Endodermal cell (in vitro differentiated cells): Measurements from ENCODE around the gene SND1. TPM values are rescaled to one million over a fixed set of nuclear protein-coding genes. Genes with fewer than 3 reads are reported as not detected.

Experiments
- DNase-seq: peaks from one replicate; pipeline ENCODE4 v3.0.0-alpha.2; 2017
- H3K27ac ChIP-seq: 2 replicates; pipeline ENCODE4 v1.5.1; 2013; ENCODE audit warnings: mild to moderate bottlenecking, low read depth, low read length, moderate library complexity
- H3K27me3 ChIP-seq: 2 replicates; pipeline ENCODE4 v1.6.1; 2013; ENCODE audit warnings: mild to moderate bottlenecking, low read length, moderate library complexity; ENCODE audit not compliant: insufficient read depth, control insufficient read depth, poor library complexity, severe bottlenecking
- H3K36me3 ChIP-seq: 2 replicates; pipeline ENCODE4 v1.7.0; 2013; ENCODE audit warnings: mild to moderate bottlenecking, low read length, moderate library complexity; ENCODE audit not compliant: control insufficient read depth, insufficient read depth
- H3K4me1 ChIP-seq: one replicate; pipeline ENCODE4 v1.7.0; 2013; ENCODE audit warnings: low read length; ENCODE audit not compliant: control insufficient read depth, insufficient read depth
- H3K4me3 ChIP-seq: 2 replicates; pipeline ENCODE4 v1.5.1; 2013; ENCODE audit warnings: mild to moderate bottlenecking, low read length, moderate library complexity
- H3K9ac ChIP-seq: 2 replicates; pipeline ENCODE4 v1.6.1; 2013; ENCODE audit warnings: mild to moderate bottlenecking, low read length, moderate library complexity; ENCODE audit not compliant: poor library complexity, severe bottlenecking; ENCODE audit errors: extremely low read depth
- H3K9me3 ChIP-seq: 2 replicates; pipeline ENCODE4 v1.6.1; 2013; ENCODE audit warnings: mild to moderate bottlenecking, low read length, moderate library complexity; ENCODE audit not compliant: control insufficient read depth
- H3K27ac Mint-ChIP-seq: 2 replicates; pipeline ENCODE4 v1.8.0; 2020; ENCODE audit warnings: mixed read lengths
- H3K27me3 Mint-ChIP-seq: 2 replicates; pipeline ENCODE4 v1.8.0; 2021; ENCODE audit warnings: mild to moderate bottlenecking, mixed read lengths; ENCODE audit not compliant: insufficient read depth
- H3K36me3 Mint-ChIP-seq: 2 replicates; pipeline ENCODE4 v1.8.0; 2020; ENCODE audit warnings: low read depth, mixed read lengths
- H3K4me1 Mint-ChIP-seq: 2 replicates; pipeline ENCODE4 v1.8.0; 2020; ENCODE audit warnings: mixed read lengths
- H3K4me3 Mint-ChIP-seq: 2 replicates; pipeline ENCODE4 v1.8.0; 2020; ENCODE audit warnings: mild to moderate bottlenecking, moderate library complexity, mixed read lengths
- H3K9me3 Mint-ChIP-seq: 2 replicates; pipeline ENCODE4 v1.8.0; 2020; ENCODE audit warnings: mild to moderate bottlenecking, mixed read lengths
- CTCF ChIP-seq: fragments of 200-600 bp; sonication (generic); conservative IDR thresholded peaks from 2 replicates; pipeline ENCODE4 v1.5.0; 2021; ENCODE audit warnings: antibody characterized with exemption, mild to moderate bottlenecking
- WGBS, 2 experiments: methylation state at CpG; one replicate each; pipeline versions ENCODE4 v1.1.5 to v1.1.7; 2013; ENCODE audit warnings: missing lambda C conversion rate in 2 of 2, mixed read lengths in 1 of 2; ENCODE audit not compliant: insufficient coverage in 1 of 2, insufficient read length in 1 of 2; 5-methylcytosine and 5-hydroxymethylcytosine counted together
- total RNA-seq, 2 donors: library from RNA; stranded (reverse); fragmentation: NEBNext Ultra II Directional in 1 of 2; extraction: Animal tissue kit (Norgen Biotek cat#: 25700) in 1 of 2; gene quantifications; 2 replicates in 1 of 2; 3 replicates in 1 of 2; pipeline ENCODE4 v1.2.1, GENCODE V29; 2021

SND1 gene
- total RNA-seq, 2 donors from 2014 or later: 240 to 267 TPM

DNA sequence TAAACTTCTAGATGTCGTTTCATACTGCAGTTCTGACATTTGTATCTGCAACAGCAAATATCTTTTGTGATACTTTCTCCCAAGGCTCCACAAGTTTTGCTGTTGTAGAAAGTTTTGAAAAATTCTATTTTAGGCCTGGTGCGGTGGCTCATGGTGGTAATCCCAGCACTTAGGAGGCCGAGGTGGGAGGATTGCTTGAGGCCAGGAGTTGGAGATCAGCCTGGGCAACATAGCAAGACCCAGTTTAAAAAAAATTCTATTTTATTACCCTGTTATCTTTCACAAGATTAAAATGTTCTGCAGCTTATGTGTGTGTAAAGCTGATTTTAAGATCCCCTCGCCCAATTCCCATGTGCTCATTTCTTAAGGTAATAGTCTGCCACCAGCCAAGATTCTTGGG, 1.4 kb downstream of the SND1 start:
- Mint-ChIP-seq H3K9me3 (no peaks in the 10 kb centered on the region), H3K27me3 (no peaks in the 10 kb centered on the region), H3K4me1 (peaks cover 28% of the 10 kb centered on the region), H3K36me3 (peaks cover 9% of the 10 kb centered on the region), H3K27ac (no peak overlapping the region), H3K4me3 (no peak overlapping the region)
- peaks cover 3% of the 10 kb centered on the region for H3K4me1 ChIP-seq
- no peaks in the 10 kb centered on the region for H3K9me3 ChIP-seq
- peak overlapping the region; percentile 90 for H3K9ac ChIP-seq
- no peak for TF ChIP-seq CTCF
- DNase-seq: no peak
- peak overlapping the region; percentile 95 for H3K4me3 ChIP-seq
- H3K36me3 ChIP-seq: peaks cover 26% of the 10 kb centered on the region
- no peak overlapping the region for H3K27ac ChIP-seq
- WGBS, 2 experiments: 96 to 100% methylated on average over 1 to 4 of the region's 4 CpGs
- H3K27me3 ChIP-seq: no peaks in the 10 kb centered on the region

GRCh38 chr7:127654404-127655394, 2.7 kb downstream of the SND1 start:
- no peak for DNase-seq
- H3K9ac ChIP-seq: no peak overlapping the region
- Mint-ChIP-seq H3K9me3 (no peaks in the 10 kb centered on the region), H3K4me1 (peaks cover 28% of the 10 kb centered on the region), H3K27me3 (no peaks in the 10 kb centered on the region), H3K27ac (no peak overlapping the region), H3K4me3 (no peak overlapping the region), H3K36me3 (peaks cover 17% of the 10 kb centered on the region)
- 85 to 87% methylated on average over 4 to 5 of the region's 5 CpGs for WGBS, 2 experiments
- no peaks in the 10 kb centered on the region for H3K27me3 ChIP-seq
- peak; percentile 36 for TF ChIP-seq CTCF
- H3K4me1 ChIP-seq: peaks cover 3% of the 10 kb centered on the region
- H3K27ac ChIP-seq: no peak overlapping the region
- H3K9me3 ChIP-seq: no peaks in the 10 kb centered on the region
- H3K4me3 ChIP-seq: peak overlapping the region; percentile 95
- peaks cover 39% of the 10 kb centered on the region for H3K36me3 ChIP-seq

GRCh38 chr7:127655720-127656119, 3.7 kb downstream of the SND1 start:
- H3K9me3 Mint-ChIP-seq: no peaks in the 10 kb centered on the region
- Histone ChIP-seq H3K36me3 (peaks cover 49% of the 10 kb centered on the region), H3K27ac (no peak overlapping the region), H3K4me1 (peaks cover 3% of the 10 kb centered on the region), H3K27me3 (no peaks in the 10 kb centered on the region), H3K4me3 (peak overlapping the region; percentile 95), H3K9ac (no peak overlapping the region), H3K9me3 (no peaks in the 10 kb centered on the region)
- DNase-seq: no peak
- H3K4me3 Mint-ChIP-seq: no peak overlapping the region
- peaks cover 17% of the 10 kb centered on the region for H3K36me3 Mint-ChIP-seq
- no peak for TF ChIP-seq CTCF
- H3K4me1 Mint-ChIP-seq: peaks cover 32% of the 10 kb centered on the region
- H3K27me3 Mint-ChIP-seq: no peaks in the 10 kb centered on the region
- peak overlapping the region; percentile 69 for H3K27ac Mint-ChIP-seq
- WGBS, 2 experiments: 77% methylated on average over 2 of the region's 2 CpGs; no CpG with 5 or more reads in 1 of the 2 experiments
